B cell (primary cell): Measurements from ENCODE around the gene BBOX1. TPM values are rescaled to one million over a fixed set of nuclear protein-coding genes. Genes with fewer than 3 reads are reported as not detected.

Experiments used
- ATAC-seq: fragments of 200-7000 bp; cut with Tn5 transposase; one replicate; pipeline ENCODE4 v1.10.0; 2021; ENCODE audit warnings: low read depth, mild to moderate bottlenecking, moderate number of reproducible peaks, moderate library complexity
- CTCF ChIA-PET: fragments of 350-600 bp; sonication (Branson Sonifier 250); formaldehyde crosslinking; loops from one replicate; lab custom pipeline; 2021; ENCODE audit warnings: antibody characterized with exemption, inconsistent platforms; lab: Charles Lee
- POLR2A ChIA-PET: fragments of 350-600 bp; sonication (Branson Sonifier 250); formaldehyde crosslinking; loops from one replicate; lab custom pipeline; 2021; ENCODE audit warnings: antibody characterized with exemption; lab: Charles Lee
- DNase-seq: peaks from one replicate; pipeline ENCODE4 v3.0.0; 2013
- H2AFZ ChIP-seq: 2 replicates; pipeline ENCODE4 v1.6.1; 2012; ENCODE audit warnings: mild to moderate bottlenecking, low read depth, low read length; ENCODE audit not compliant: insufficient read depth, poor library complexity, severe bottlenecking
- H3K27ac ChIP-seq, 2 donors: 1 replicate in 1 of 2; 2 replicates in 1 of 2; pipeline ENCODE4 v1.5.1; 2012 to 2013; ENCODE audit warnings: low read length in 2 of 2, mild to moderate bottlenecking in 2 of 2, moderate library complexity in 1 of 2
- H3K27me3 ChIP-seq, 4 experiments: fragments of 200-600 bp in 1 of 4; sonication (generic) in 1 of 4; replicated peaks in 1 of 4; 1 replicate in 2 of 4; 2 replicates in 2 of 4; pipeline versions ENCODE4 v1.6.1 to v1.7.0; 2013 to 2016; ENCODE audit warnings: low read length in 3 of 4, mild to moderate bottlenecking in 2 of 4, mixed read lengths in 1 of 4, moderate library complexity in 1 of 4; ENCODE audit not compliant: insufficient read depth in 4 of 4, control insufficient read depth in 3 of 4; ENCODE audit errors: control extremely low read depth in 1 of 4
- H3K36me3 ChIP-seq, 2 experiments: replicated peaks in 1 of 2; 1 replicate in 1 of 2; 2 replicates in 1 of 2; pipeline versions ENCODE4 v1.6.1 to v1.7.1; 2013; ENCODE audit warnings: low read length in 1 of 2; ENCODE audit not compliant: insufficient read depth in 2 of 2, control insufficient read depth in 1 of 2; ENCODE audit errors: control extremely low read depth in 1 of 2, extremely low read depth in 1 of 2
- H3K4me1 ChIP-seq, 2 donors: fragments of 200-600 bp in 1 of 2; sonication (generic) in 1 of 2; 1 replicate in 1 of 2; 2 replicates in 1 of 2; pipeline versions ENCODE4 v1.5.1 to v1.6.1; 2013 to 2017; ENCODE audit warnings: low read length in 2 of 2; ENCODE audit not compliant: control insufficient read depth in 2 of 2, insufficient read depth in 2 of 2
- H3K4me2 ChIP-seq: replicated peaks from 2 replicates; pipeline ENCODE3; 2012; ENCODE audit warnings: mild to moderate bottlenecking, low read depth, low read length; ENCODE audit not compliant: poor library complexity, severe bottlenecking
- H3K4me3 ChIP-seq, 5 experiments: fragments of 200-600 bp in 1 of 5; sonication (generic) in 1 of 5; 1 replicate in 3 of 5; 2 replicates in 2 of 5; pipeline versions ENCODE4 v1.5.1 to v1.7.0; 2011 to 2016; ENCODE audit warnings: low read length in 4 of 5, mild to moderate bottlenecking in 4 of 5, low read depth in 2 of 5, control low read depth in 1 of 5, moderate library complexity in 1 of 5; ENCODE audit not compliant: insufficient read depth in 1 of 5; ENCODE audit errors: control extremely low read depth in 1 of 5, extremely low read depth in 1 of 5
- H3K79me2 ChIP-seq: fragments of 200-600 bp; sonication (generic); one replicate; pipeline ENCODE4 v1.6.0; 2016; ENCODE audit warnings: low read length; ENCODE audit not compliant: control insufficient read depth, insufficient read depth
- H3K9ac ChIP-seq: fragments of 200-600 bp; sonication (generic); 2 replicates; pipeline ENCODE4 v1.6.1; 2017; ENCODE audit warnings: mild to moderate bottlenecking, low read length, moderate library complexity
- H3K9me3 ChIP-seq, 3 donors: one replicate each; pipeline versions ENCODE4 v1.6.1 to v1.7.1; 2013; ENCODE audit warnings: low read length in 2 of 3; ENCODE audit not compliant: control insufficient read depth in 2 of 3, insufficient read depth in 1 of 3; ENCODE audit errors: control extremely low read depth in 1 of 3
- H4K20me1 ChIP-seq: 2 replicates; pipeline ENCODE4 v1.6.0; 2012; ENCODE audit warnings: mild to moderate bottlenecking, low read length; ENCODE audit not compliant: insufficient read depth, control insufficient read depth, poor library complexity, severe bottlenecking
- H3K27ac Mint-ChIP-seq: one replicate; pipeline ENCODE4 v1.8.0; 2021; ENCODE audit warnings: mixed read lengths
- H3K27me3 Mint-ChIP-seq: one replicate; pipeline ENCODE4 v1.8.0; 2021; ENCODE audit warnings: mixed read lengths
- H3K4me1 Mint-ChIP-seq: one replicate; pipeline ENCODE4 v1.8.0; 2021; ENCODE audit warnings: mixed read lengths
- H3K4me3 Mint-ChIP-seq: one replicate; pipeline ENCODE4 v1.8.0; 2021; ENCODE audit warnings: mixed read lengths
- H3K9me3 Mint-ChIP-seq: one replicate; pipeline ENCODE4 v1.8.0; 2022; ENCODE audit warnings: mixed read lengths; ENCODE audit not compliant: insufficient read depth
- EZH2 ChIP-seq: IDR thresholded peaks from 2 replicates; pipeline ENCODE4 v1.6.1; 2012; ENCODE audit warnings: borderline replicate concordance, low read depth, mild to moderate bottlenecking, moderate library complexity, low read length; ENCODE audit not compliant: insufficient read depth, poor library complexity, severe bottlenecking
- WGBS: methylation state at CpG from one replicate; pipeline ENCODE4 v1.1.5; 2013; ENCODE audit warnings: missing lambda C conversion rate; ENCODE audit not compliant: insufficient coverage; 5-methylcytosine and 5-hydroxymethylcytosine counted together
- intact Hi-C: fragments of 100-400 bp; cut with micrococcal nuclease; formaldehyde crosslinking; loops from one replicate; pipeline ENCODE4 v1.10.0; 2022
- polyA plus RNA-seq: library from polyadenylated mRNA; depleted of rRNA; stranded (reverse); fragments of >200 nt; gene quantifications from 2 replicates; pipeline ENCODE4 v1.2.3, GENCODE V29; 2012
- total RNA-seq, 2 donors: library from RNA; stranded (reverse); fragments of 120-200 nt in 1 of 2; gene quantifications; 1 replicate in 1 of 2; 2 replicates in 1 of 2; pipeline versions ENCODE4 v1.2.3 to v1.2.4, GENCODE V29; 2013 to 2022
- TF ChIP-seq, protein P1 (sequence below): fragments of 200-600 bp; IDR thresholded peaks from one replicate; pipeline ENCODE4 v1.8.0; 2022; ENCODE audit warnings: antibody characterized with exemption, mild to moderate bottlenecking

Gene BBOX1
- total and polyA plus RNA-seq, 2 donors (not counting 1 experiment from before 2014, with no cell fraction given), result not detected

GRCh38 chr11:27120211-27120610 lies 79.6 kb downstream of the BBOX1 start:
- H3K4me3 Mint-ChIP-seq, result no peak overlapping the region

DNA sequence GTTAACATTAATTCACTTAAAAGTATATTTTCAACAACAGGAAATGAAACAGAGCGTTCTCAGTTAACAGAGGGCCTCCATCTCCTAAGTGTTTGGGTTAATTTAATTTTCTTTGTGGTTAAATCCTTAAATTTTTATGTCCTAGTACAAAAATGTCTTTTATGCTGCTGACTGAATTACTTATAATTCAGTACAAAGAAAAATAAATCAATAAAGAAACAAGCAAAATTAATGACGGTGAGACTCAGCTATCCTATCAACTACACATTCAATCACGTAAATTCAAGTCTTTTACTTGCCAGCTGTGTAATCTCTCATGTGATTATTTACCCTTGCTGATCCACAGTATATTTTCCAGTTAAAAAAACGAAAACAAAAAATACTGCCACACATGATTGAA lies 81.4 kb downstream of the BBOX1 start:
- Histone ChIP-seq H2AFZ (no peak overlapping the region), H3K79me2 (no peaks in the 10 kb centered on the region), H3K9ac (no peak overlapping the region), H3K27ac (no peak overlapping the region), H3K4me3 (no peak overlapping the region), H3K4me2 (no peak overlapping the region), H3K4me1 (no peaks in the 10 kb centered on the region), H4K20me1 (no peaks in the 10 kb centered on the region), H3K9me3 (no peaks in the 10 kb centered on the region), H3K36me3 (no peaks in the 10 kb centered on the region), H3K27me3 (no peaks in the 10 kb centered on the region)
- ChIA-PET CTCF (no interaction called here), POLR2A (no interaction called here)
- WGBS, result 100% methylated on average over 1 of the region's 4 CpGs
- Mint-ChIP-seq H3K27ac (no peak overlapping the region), H3K27me3 (no peaks in the 10 kb centered on the region), H3K9me3 (no peaks in the 10 kb centered on the region), H3K4me3 (no peak overlapping the region), H3K4me1 (no peaks in the 10 kb centered on the region)
- intact Hi-C loops, result no loop called here
- DNase-seq, result no peak
- ATAC-seq, result no peak
- TF ChIP-seq, protein P1, sequence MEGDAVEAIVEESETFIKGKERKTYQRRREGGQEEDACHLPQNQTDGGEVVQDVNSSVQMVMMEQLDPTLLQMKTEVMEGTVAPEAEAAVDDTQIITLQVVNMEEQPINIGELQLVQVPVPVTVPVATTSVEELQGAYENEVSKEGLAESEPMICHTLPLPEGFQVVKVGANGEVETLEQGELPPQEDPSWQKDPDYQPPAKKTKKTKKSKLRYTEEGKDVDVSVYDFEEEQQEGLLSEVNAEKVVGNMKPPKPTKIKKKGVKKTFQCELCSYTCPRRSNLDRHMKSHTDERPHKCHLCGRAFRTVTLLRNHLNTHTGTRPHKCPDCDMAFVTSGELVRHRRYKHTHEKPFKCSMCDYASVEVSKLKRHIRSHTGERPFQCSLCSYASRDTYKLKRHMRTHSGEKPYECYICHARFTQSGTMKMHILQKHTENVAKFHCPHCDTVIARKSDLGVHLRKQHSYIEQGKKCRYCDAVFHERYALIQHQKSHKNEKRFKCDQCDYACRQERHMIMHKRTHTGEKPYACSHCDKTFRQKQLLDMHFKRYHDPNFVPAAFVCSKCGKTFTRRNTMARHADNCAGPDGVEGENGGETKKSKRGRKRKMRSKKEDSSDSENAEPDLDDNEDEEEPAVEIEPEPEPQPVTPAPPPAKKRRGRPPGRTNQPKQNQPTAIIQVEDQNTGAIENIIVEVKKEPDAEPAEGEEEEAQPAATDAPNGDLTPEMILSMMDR, result no peak
- TF ChIP-seq EZH2, result no peak

More at GRCh38 chr11:27120211-27120610, 79.6 kb downstream of the BBOX1 start:
- H3K27me3 ChIP-seq, result no peaks in the 10 kb centered on the region
- TF ChIP-seq, protein P1, result no peak
- no peak for TF ChIP-seq EZH2
- ATAC-seq (no peak), DNase-seq (no peak)
- H4K20me1 ChIP-seq, result no peaks in the 10 kb centered on the region
- H3K4me2 ChIP-seq, result no peak overlapping the region
- H3K9me3 ChIP-seq, result no peaks in the 10 kb centered on the region
- H2AFZ ChIP-seq, result no peak overlapping the region
- intact Hi-C loops, result no loop called here
- Mint-ChIP-seq H3K9me3 (peaks cover 3% of the 10 kb centered on the region), H3K27ac (no peak overlapping the region), H3K27me3 (no peaks in the 10 kb centered on the region), H3K4me1 (no peaks in the 10 kb centered on the region)
- H3K4me3 ChIP-seq, result no peak overlapping the region
- ChIA-PET CTCF (no interaction called here), POLR2A (no interaction called here)
- H3K9ac ChIP-seq, result no peak overlapping the region
- H3K4me1 ChIP-seq, result no peaks in the 10 kb centered on the region
- H3K27ac ChIP-seq, result no peak overlapping the region
- no peaks in the 10 kb centered on the region for H3K79me2 ChIP-seq
- WGBS, result no CpG with 5 or more reads among the region's 1 CpG
- no peaks in the 10 kb centered on the region for H3K36me3 ChIP-seq
